H1 (cell line): ENCODE measurements around the gene MYLK. TPM values are rescaled to one million over a fixed set of nuclear protein-coding genes. Genes with fewer than 3 reads are reported as not detected.

Experiments used
- CTCF ChIA-PET: fragments of 300-600 bp; sonication (Branson Sonifier 250); formaldehyde crosslinking; loops from one replicate; lab custom pipeline; 2021; ENCODE audit not compliant: partially characterized antibody; lab: Charles Lee
- POLR2A ChIA-PET: fragments of 300-600 bp; sonication (Branson Sonifier 250); formaldehyde crosslinking; loops from one replicate; lab custom pipeline; 2021; ENCODE audit warnings: inconsistent platforms; ENCODE audit not compliant: partially characterized antibody; lab: Charles Lee
- DNase-seq, 2 experiments: peaks; one replicate each; pipeline versions ENCODE4 v3.0.0 to v3.0.0-alpha.2; 2010 to 2022; ENCODE audit warnings: low spot score in 2 of 2, low read depth in 1 of 2, mixed read lengths in 1 of 2
- FAIRE-seq: peaks from 2 replicates; lab custom pipeline; 2011; peaks lifted over from hg19 to GRCh38; lab: Jason Lieb, UNC
- H2AFZ ChIP-seq: 2 replicates; pipeline ENCODE4 v1.8.1; 2012; ENCODE audit warnings: low read length, inconsistent platforms
- H2AK5ac ChIP-seq: 2 replicates; pipeline ENCODE4 v1.6.1; 2013; ENCODE audit warnings: low read depth, low read length
- H2BK120ac ChIP-seq: replicated peaks from 2 replicates; pipeline ENCODE3; 2013; ENCODE audit warnings: low read depth, low read length, inconsistent platforms
- H2BK12ac ChIP-seq: 2 replicates; pipeline ENCODE4 v1.6.1; 2013; ENCODE audit warnings: low read depth, low read length
- H2BK15ac ChIP-seq: 2 replicates; pipeline ENCODE4 v1.6.1; 2013; ENCODE audit warnings: low read length
- H2BK20ac ChIP-seq: 2 replicates; pipeline ENCODE4 v1.6.1; 2013; ENCODE audit warnings: low read length
- H2BK5ac ChIP-seq: 2 replicates; pipeline ENCODE4 v1.6.1; 2013; ENCODE audit warnings: low read depth, low read length
- H3K14ac ChIP-seq: 2 replicates; pipeline ENCODE4 v1.6.1; 2013; ENCODE audit warnings: inconsistent platforms; ENCODE audit not compliant: insufficient read length
- H3K18ac ChIP-seq: 2 replicates; pipeline ENCODE4 v1.6.1; 2013; ENCODE audit warnings: low read length; ENCODE audit errors: extremely low read depth
- H3K23ac ChIP-seq: 2 replicates; pipeline ENCODE4 v1.6.1; 2013; ENCODE audit warnings: inconsistent platforms; ENCODE audit not compliant: insufficient read length
- H3K23me2 ChIP-seq: 2 replicates; pipeline ENCODE4 v1.6.1; 2013; ENCODE audit warnings: low read depth, low read length
- H3K27ac ChIP-seq: 2 replicates; pipeline ENCODE4 v1.6.1; 2011; ENCODE audit warnings: low read depth, low read length, inconsistent platforms
- H3K27me3 ChIP-seq, 4 experiments: replicated peaks in 1 of 4; 1 replicate in 1 of 4; 2 replicates in 3 of 4; pipeline versions ENCODE4 v1.6.1 to v1.8.1; 2011 to 2013; ENCODE audit warnings: low read length in 3 of 4, mild to moderate bottlenecking in 3 of 4, inconsistent platforms in 2 of 4, mixed read lengths in 2 of 4, moderate library complexity in 1 of 4; ENCODE audit not compliant: control insufficient read depth in 3 of 4, insufficient read depth in 3 of 4; ENCODE audit errors: extremely low read depth in 1 of 4
- H3K36me3 ChIP-seq, 4 experiments: 2 replicates each; pipeline versions ENCODE4 v1.6.1 to v1.8.1; 2011 to 2013; ENCODE audit warnings: mild to moderate bottlenecking in 4 of 4, low read length in 3 of 4, moderate library complexity in 2 of 4, control low read depth in 1 of 4, inconsistent platforms in 1 of 4; ENCODE audit not compliant: insufficient read depth in 4 of 4, control insufficient read depth in 2 of 4
- H3K4ac ChIP-seq: replicated peaks from 2 replicates; pipeline ENCODE3; 2013; ENCODE audit warnings: low read length, low read depth, mixed read lengths, inconsistent platforms; ENCODE audit not compliant: insufficient read length
- H3K4me1 ChIP-seq, 4 experiments: replicated peaks in 1 of 4; 1 replicate in 1 of 4; 2 replicates in 3 of 4; pipeline versions ENCODE4 v1.6.1 to v1.8.1; 2011 to 2013; ENCODE audit warnings: low read length in 3 of 4, inconsistent platforms in 2 of 4, mixed read lengths in 1 of 4; ENCODE audit not compliant: insufficient read depth in 4 of 4, control insufficient read depth in 3 of 4
- H3K4me2 ChIP-seq, 2 experiments: 2 replicates each; pipeline versions ENCODE4 v1.6.1 to v1.8.1; 2011 to 2013; ENCODE audit warnings: low read depth in 2 of 2, low read length in 2 of 2, control low read depth in 1 of 2, inconsistent platforms in 1 of 2, mild to moderate bottlenecking in 1 of 2; ENCODE audit not compliant: insufficient read depth in 1 of 2
- H3K4me3 ChIP-seq, 4 experiments: fragments of 200-600, 300-600 bp in 1 of 4; sonication (generic), shearing (Covaris generic), sonication (Bioruptor Twin) in 1 of 4; 2 replicates each; pipeline versions ENCODE4 v1.5.1 to v1.8.1; 2011 to 2016; ENCODE audit warnings: low read length in 4 of 4, low read depth in 3 of 4, control low read depth in 2 of 4, inconsistent platforms in 2 of 4, mild to moderate bottlenecking in 2 of 4, mixed read lengths in 1 of 4, moderate library complexity in 1 of 4; ENCODE audit not compliant: insufficient read depth in 2 of 4; ENCODE audit errors: extremely low read depth in 1 of 4
- H3K56ac ChIP-seq: replicated peaks from 2 replicates; pipeline ENCODE3; 2013; ENCODE audit warnings: low read depth, mild to moderate bottlenecking, mixed read lengths, low read length, inconsistent platforms; ENCODE audit not compliant: insufficient read length
- H3K79me1 ChIP-seq: 2 replicates; pipeline ENCODE4 v1.6.1; 2013; ENCODE audit warnings: low read depth, low read length, control low read depth
- H3K79me2 ChIP-seq, 2 experiments: 2 replicates each; pipeline versions ENCODE4 v1.6.1 to v1.8.1; 2012 to 2013; ENCODE audit warnings: low read length in 2 of 2, mild to moderate bottlenecking in 2 of 2, inconsistent platforms in 1 of 2; ENCODE audit not compliant: insufficient read depth in 2 of 2, control insufficient read depth in 1 of 2
- H3K9ac ChIP-seq, 4 experiments: replicated peaks in 1 of 4; 1 replicate in 1 of 4; 2 replicates in 3 of 4; pipeline versions ENCODE4 v1.6.1 to v1.8.1; 2011 to 2013; ENCODE audit warnings: low read depth in 3 of 4, low read length in 3 of 4, control low read depth in 2 of 4, mild to moderate bottlenecking in 2 of 4, moderate library complexity in 2 of 4, inconsistent platforms in 1 of 4; ENCODE audit errors: extremely low read depth in 1 of 4
- H3K9me3 ChIP-seq, 2 experiments: 2 replicates each; pipeline versions ENCODE4 v1.6.1 to v1.8.1; 2012 to 2013; ENCODE audit warnings: mild to moderate bottlenecking in 2 of 2, moderate library complexity in 2 of 2, control low read depth in 1 of 2, inconsistent platforms in 1 of 2, low read depth in 1 of 2, low read length in 1 of 2, mixed read lengths in 1 of 2; ENCODE audit not compliant: insufficient read depth in 2 of 2
- H4K20me1 ChIP-seq, 2 experiments: replicated peaks in 1 of 2; 2 replicates each; pipeline versions ENCODE3 to v1.8.1; 2011 to 2013; ENCODE audit warnings: inconsistent platforms in 2 of 2, low read length in 2 of 2, mild to moderate bottlenecking in 1 of 2; ENCODE audit not compliant: insufficient read depth in 2 of 2, control insufficient read depth in 1 of 2
- H4K5ac ChIP-seq: 2 replicates; pipeline ENCODE4 v1.6.1; 2013; ENCODE audit warnings: low read length, low read depth, mixed read lengths, inconsistent platforms; ENCODE audit not compliant: insufficient read length
- H4K8ac ChIP-seq: 2 replicates; pipeline ENCODE4 v1.8.0; 2013; ENCODE audit warnings: mild to moderate bottlenecking, moderate library complexity, low read length, inconsistent platforms; ENCODE audit not compliant: insufficient read depth; ENCODE audit errors: extremely low read depth
- H4K91ac ChIP-seq: replicated peaks from 2 replicates; pipeline ENCODE3; 2013; ENCODE audit warnings: low read length, mixed read lengths, inconsistent platforms; ENCODE audit not compliant: insufficient read length
- BCL11A ChIP-seq, 2 experiments: IDR thresholded peaks; one replicate each; pipeline ENCODE4 v1.6.1; 2011; ENCODE audit warnings: low read depth in 2 of 2, low read length in 2 of 2, mild to moderate bottlenecking in 2 of 2
- CHD2 ChIP-seq: IDR thresholded peaks from 2 replicates; pipeline ENCODE4 v1.6.1; 2012; ENCODE audit warnings: low read length, improper control_type of control experiment
- EZH2 ChIP-seq: fragments of 200-600 bp; sonication (generic); IDR thresholded peaks from 2 replicates; pipeline ENCODE4 v1.7.1; 2012; ENCODE audit warnings: low read depth, mild to moderate bottlenecking, moderate library complexity, low read length, inconsistent platforms; ENCODE audit not compliant: severe bottlenecking
- GABPA ChIP-seq: IDR thresholded peaks from 2 replicates; pipeline ENCODE4 v1.6.1; 2011; ENCODE audit warnings: mild to moderate bottlenecking, low read length, moderate library complexity, borderline replicate concordance; ENCODE audit not compliant: insufficient read depth
- GTF2F1 ChIP-seq: IDR thresholded peaks from 2 replicates; pipeline ENCODE4 v1.6.1; 2012; ENCODE audit warnings: low read depth, low read length, improper control_type of control experiment, borderline replicate concordance
- HDAC6 ChIP-seq: IDR thresholded peaks from one replicate; pipeline ENCODE4 v1.7.1; 2012; ENCODE audit warnings: low read depth, mild to moderate bottlenecking, inconsistent platforms, low read length, moderate library complexity
- RAD21 ChIP-seq, 2 experiments: IDR thresholded peaks in 1 of 2; conservative IDR thresholded peaks in 1 of 2; 2 replicates each; pipeline ENCODE4 v1.6.1; 2011; ENCODE audit warnings: low read depth in 2 of 2, low read length in 2 of 2, improper control_type of control experiment in 1 of 2, inconsistent platforms in 1 of 2, mild to moderate bottlenecking in 1 of 2, moderate library complexity in 1 of 2
- SAP30 ChIP-seq: fragments of 300-600 bp; sonication (generic); IDR thresholded peaks from 2 replicates; pipeline ENCODE4 v1.7.1; 2012; ENCODE audit warnings: low read length, moderate library complexity, mild to moderate bottlenecking, inconsistent platforms; ENCODE audit not compliant: insufficient read depth, insufficient replicate concordance
- SP2 ChIP-seq: IDR thresholded peaks from 2 replicates; pipeline ENCODE4 v1.6.1; 2012; ENCODE audit warnings: mild to moderate bottlenecking, low read length, inconsistent platforms
- TAF1 ChIP-seq: IDR thresholded peaks from 2 replicates; pipeline ENCODE4 v1.6.1; 2011; ENCODE audit warnings: mild to moderate bottlenecking, low read depth, low read length
- TEAD4 ChIP-seq: IDR thresholded peaks from 2 replicates; pipeline ENCODE4 v1.6.1; 2012; ENCODE audit warnings: low read depth, low read length, inconsistent platforms, mixed read lengths
- YY1 ChIP-seq: IDR thresholded peaks from 2 replicates; pipeline ENCODE4 v1.6.1; 2011; ENCODE audit warnings: low read depth, mild to moderate bottlenecking, low read length
- ZNF274 ChIP-seq: IDR thresholded peaks from 2 replicates; pipeline ENCODE4 v1.7.0; 2012; ENCODE audit warnings: low read length, borderline replicate concordance; ENCODE audit errors: extremely low read depth
- WGBS, 2 experiments: shearing (Covaris generic) in 1 of 2; methylation state at CpG; one replicate each; pipeline versions ENCODE4 v1.1.6 to v1.1.7; 2013 to 2015; ENCODE audit warnings: low lambda C conversion rate in 2 of 2, mixed read lengths in 2 of 2, inconsistent platforms in 1 of 2, low coverage in 1 of 2, missing lambda C conversion rate in 1 of 2; ENCODE audit not compliant: insufficient replicate concordance in 2 of 2, insufficient coverage in 1 of 2, insufficient read length in 1 of 2; ENCODE audit errors: extremely low coverage in 1 of 2, missing lambda C conversion rate in 1 of 2; 5-methylcytosine and 5-hydroxymethylcytosine counted together
- polyA plus RNA-seq, 7 experiments: library from polyadenylated mRNA; depleted of rRNA in 3 of 7; stranded (reverse) in 5 of 7; unstranded in 2 of 7; fragments of >200 nt in 5 of 7; fragments of 200-250 nt in 2 of 7; gene quantifications; 1 replicate in 5 of 7; 2 replicates in 1 of 7; 4 replicates in 1 of 7; pipeline versions ENCODE4 v1.2.1 to v1.2.3, GENCODE V29; 2011 to 2013; ENCODE audit warnings: missing spikeins in 2 of 7, mixed read lengths in 2 of 7
- total RNA-seq: library from RNA; stranded (reverse); fragmentation: NEBNext Ultra II Directional; extraction: Animal tissue kit (Norgen Biotek cat#: 25700); gene quantifications from 2 replicates; pipeline ENCODE4 v1.2.1, GENCODE V29; 2021
- TF ChIP-seq, protein P1 (sequence below): IDR thresholded peaks from 2 replicates; pipeline ENCODE4 v1.6.1; 2012; ENCODE audit warnings: inconsistent platforms

Gene MYLK
- total and polyA plus RNA-seq, 2 of the 8 experiments (the other 6 are each of a cell fraction or from before 2014, with no cell fraction given), result 11.6 to 21.3 TPM

DNA sequence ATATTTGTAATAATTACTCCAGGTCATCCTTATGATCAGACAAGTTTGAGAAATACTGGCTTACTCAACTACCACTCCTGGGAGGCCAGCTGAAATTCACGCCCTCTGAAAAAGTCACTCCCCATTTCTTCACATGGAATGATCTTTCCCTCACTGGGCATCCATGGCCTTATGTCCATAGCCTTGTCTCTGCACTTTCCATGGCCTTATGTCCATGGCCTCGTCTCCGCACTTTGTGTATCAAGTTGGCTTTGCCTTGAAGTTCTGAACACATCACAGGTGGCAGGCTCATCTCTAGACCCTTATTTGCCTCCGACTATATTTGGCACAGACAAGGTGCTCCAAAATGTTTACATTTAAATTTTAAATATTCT, 241.2 kb downstream of the MYLK start:
- Histone ChIP-seq H3K36me3 (no peaks in the 10 kb centered on the region), H4K8ac (peak overlapping the region; percentile 84; the same call in 1 of the 2 replicates), H3K79me2 (no peaks in the 10 kb centered on the region), H2AK5ac (no peak overlapping the region; the same call in 1 of the 2 replicates), H3K27ac (no peak overlapping the region), H4K91ac (no peak overlapping the region), H3K23me2 (no peaks in the 10 kb centered on the region), H3K56ac (no peak overlapping the region), H3K9ac (no peak overlapping the region), H2BK15ac (no peak overlapping the region), H3K9me3 (no peaks in the 10 kb centered on the region), H2BK5ac (no peak overlapping the region), H3K4ac (no peak overlapping the region), H3K4me1 (peaks cover 0 to 4% (median 2%) of the 10 kb centered on the region in 4 experiments; a peak in 2 of 7 replicates), H2BK12ac (no peak overlapping the region), H4K5ac (no peak overlapping the region), H3K23ac (no peak overlapping the region), H3K4me3 (no peak overlapping the region), H3K4me2 (no peak overlapping the region), H2AFZ (no peak overlapping the region), H2BK120ac (no peak overlapping the region), H3K27me3 (no peaks in the 10 kb centered on the region), H2BK20ac (no peak overlapping the region), H3K14ac (no peak overlapping the region), H3K18ac (no peak overlapping the region), H4K20me1 (peaks cover 0 to 2% of the 10 kb centered on the region in 2 experiments), H3K79me1 (no peaks in the 10 kb centered on the region)
- POLR2A ChIA-PET, result interaction anchor here (1.4 to 1.9 kb wide), 2 partner anchors 9 to 57 kb away, joined by 3 to 7 read pairs; no protein-coding TSS in a partner anchor
- DNase-seq (no peak), FAIRE-seq (no peak)
- whole genome bisulfite sequencing, 2 experiments, result 87% methylated on average over 4 of the region's 4 CpGs; no CpG with 5 or more reads in 1 of the 2 experiments
- TF ChIP-seq EZH2 (no peak), TAF1 (no peak), SAP30 (no peak), YY1 (no peak), SP2 (no peak), RAD21 (IDR thresholded peaks at IDR 0.05 in 1 of 2, conservative IDR thresholded peaks at IDR 0.05 in 1 of 2; ENCODE audit: low read depth in 2 of 2, low read length in 2 of 2) (no peak), GABPA (no peak), TEAD4 (no peak), ZNF274 (no peak), HDAC6 (no peak), CHD2 (no peak), GTF2F1 (no peak), BCL11A (IDR thresholded peaks at IDR 0.05; ENCODE audit: low read depth in 2 of 2, low read length in 2 of 2) (no peak)
- TF ChIP-seq, protein P1, sequence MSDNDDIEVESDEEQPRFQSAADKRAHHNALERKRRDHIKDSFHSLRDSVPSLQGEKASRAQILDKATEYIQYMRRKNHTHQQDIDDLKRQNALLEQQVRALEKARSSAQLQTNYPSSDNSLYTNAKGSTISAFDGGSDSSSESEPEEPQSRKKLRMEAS, result no peak
- CTCF ChIA-PET, result interaction anchor here (0.6 to 32.0 kb wide), 24 partner anchors 11 to 329 kb away, joined by 3 to 1463 read pairs (median 6); partner anchors contain the start of gene HACD2
